GM21737 (cell line): Measurements from ENCODE around the gene BUB3.
"Not testable (repeated sequence)": the region's sequence is repeated elsewhere in the genome, so short reads cannot be mapped to it uniquely, and the experiment has no call there.

ENCODE experiments used
- ATAC-seq: cut with Tn5 transposase; IDR thresholded peaks from one replicate; pipeline ENCODE4 v1.9.1; 2021; ENCODE audit warnings: mild to moderate bottlenecking, moderate library complexity; ENCODE audit not compliant: unreplicated experiment

Gene BUB3

DNA sequence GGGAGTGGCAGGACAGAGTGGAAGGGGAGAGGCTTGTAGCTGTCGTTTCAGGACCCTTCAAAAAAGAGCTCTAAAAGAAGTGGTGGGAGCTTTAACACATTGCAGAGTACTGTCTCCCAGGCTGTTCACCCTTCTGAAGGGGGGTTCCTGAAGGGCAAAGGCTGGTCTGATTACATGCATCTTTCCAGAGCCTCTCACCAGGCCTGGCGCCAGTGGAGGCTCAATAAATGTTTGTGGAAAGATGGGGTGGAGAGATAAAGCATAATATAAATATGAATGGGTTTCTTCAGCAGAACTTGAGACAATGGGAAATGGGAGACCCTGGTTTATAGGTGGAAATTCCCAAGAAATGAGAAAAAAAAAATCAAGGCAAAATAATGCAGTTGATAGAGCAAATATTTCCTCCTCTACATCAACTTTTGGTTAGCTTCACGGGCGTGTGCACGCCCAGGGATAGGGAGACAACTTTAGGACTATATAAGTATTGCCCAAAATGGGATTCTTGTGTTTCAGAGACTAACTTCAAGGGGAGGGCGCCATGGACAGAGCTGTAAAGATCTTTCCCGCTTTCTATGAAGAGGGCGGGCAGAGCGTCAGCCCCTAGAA, 613 bp upstream of the BUB3 start:
- ATAC-seq: no peak

DNA sequence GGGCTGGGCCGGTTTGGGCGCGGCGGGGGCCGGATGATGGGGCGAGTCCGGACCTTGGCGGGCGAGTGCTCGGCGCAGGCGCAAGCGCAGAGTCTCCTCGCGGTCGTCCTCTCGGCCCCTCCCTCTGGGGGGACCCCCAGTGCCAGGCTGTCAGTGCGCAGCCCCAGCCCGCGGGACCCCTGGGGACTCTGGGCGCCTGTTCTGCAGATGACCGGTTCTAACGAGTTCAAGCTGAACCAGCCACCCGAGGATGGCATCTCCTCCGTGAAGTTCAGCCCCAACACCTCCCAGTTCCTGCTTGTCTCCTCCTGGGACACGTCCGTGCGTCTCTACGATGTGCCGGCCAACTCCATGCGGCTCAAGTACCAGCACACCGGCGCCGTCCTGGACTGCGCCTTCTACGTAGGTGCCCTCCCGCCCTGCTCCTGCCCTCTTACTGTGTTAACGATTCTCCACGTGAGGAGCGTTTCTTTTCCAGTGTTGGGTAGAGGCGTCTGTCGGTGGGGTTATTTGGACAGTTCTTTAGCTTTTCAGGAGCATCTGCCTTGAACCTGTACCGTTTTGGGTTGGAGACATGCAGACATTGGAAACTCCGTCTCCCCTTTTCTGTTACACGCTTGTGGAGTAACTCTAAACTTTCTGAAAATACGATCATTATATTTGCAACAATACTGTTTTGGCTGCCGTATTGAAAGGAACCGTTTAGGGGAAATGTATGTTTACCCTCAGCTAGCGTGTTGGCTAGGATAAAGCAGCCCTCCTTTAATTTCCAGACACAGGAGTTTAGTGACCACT, 706 bp downstream of the BUB3 start:
- peak; percentile 53 for ATAC-seq

- ATAC-seq: no peak
These were observed 1.9 kb downstream of the BUB3 start for GRCh38 chr10:123156078-123156477.

- ATAC-seq: no peak
These were observed 3.0 kb downstream of the BUB3 start for GRCh38 chr10:123157210-123157609.

DNA sequence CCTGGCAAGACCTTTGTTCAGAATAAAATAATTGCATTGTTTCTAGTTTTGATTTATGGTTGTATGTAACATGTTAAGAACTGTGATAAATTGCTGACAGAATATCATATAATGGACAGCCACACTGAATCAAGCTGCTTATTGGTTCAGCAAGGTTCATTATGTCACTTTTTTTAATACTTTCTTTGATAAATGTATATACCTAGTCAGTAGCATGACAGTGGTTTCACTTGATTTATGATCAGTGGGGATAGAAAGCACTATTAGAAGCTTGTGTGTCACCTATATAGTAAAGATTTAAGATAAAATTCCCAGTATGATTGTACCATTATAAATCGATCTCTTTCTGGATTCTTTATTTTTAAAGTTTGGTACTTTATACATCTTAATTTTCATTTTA, 4.5 kb downstream of the BUB3 start:
- no peak for ATAC-seq

DNA sequence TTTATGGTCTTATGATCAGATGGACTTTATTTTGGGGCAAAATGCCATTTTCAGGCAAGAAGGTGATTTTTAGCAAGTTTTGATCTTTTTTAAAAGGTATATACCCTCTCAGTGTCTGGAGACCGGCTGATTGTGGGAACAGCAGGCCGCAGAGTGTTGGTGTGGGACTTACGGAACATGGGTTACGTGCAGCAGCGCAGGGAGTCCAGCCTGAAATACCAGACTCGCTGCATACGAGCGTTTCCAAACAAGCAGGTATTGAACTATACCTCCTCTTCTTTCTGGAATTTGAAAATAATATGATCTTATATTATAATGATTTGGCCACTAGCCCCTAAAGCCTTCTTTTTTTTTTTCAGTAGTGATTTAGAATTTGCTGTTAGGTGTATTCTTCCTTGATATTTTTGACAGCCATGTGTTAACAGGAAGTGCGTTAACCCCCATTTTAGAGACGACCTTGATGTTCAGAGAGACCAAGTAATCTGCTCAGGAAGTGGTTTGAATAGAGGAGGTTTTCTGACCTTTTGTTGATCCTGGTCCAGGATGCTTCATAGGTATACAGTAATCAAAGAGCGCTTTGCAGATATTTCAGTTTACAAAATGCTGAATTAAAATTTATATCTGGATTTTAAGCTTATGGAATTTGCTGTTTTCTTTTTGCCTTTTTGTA, 6.2 kb downstream of the BUB3 start:
- no peak for ATAC-seq

DNA sequence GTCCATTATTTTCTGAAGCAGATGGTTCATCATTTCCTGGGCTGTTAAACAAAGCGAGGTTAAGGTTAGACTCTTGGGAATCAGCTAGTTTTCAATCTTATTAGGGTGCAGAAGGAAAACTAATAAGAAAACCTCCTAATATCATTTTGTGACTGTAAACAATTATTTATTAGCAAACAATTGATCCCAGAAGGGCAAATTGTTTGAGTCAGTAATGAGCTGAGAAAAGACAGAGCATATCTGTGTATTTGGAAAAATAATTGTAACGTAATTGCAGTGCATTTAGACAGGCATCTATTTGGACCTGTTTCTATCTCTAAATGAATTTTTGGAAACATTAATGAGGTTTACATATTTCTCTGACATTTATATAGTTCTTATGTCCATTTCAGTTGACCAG, 10.1 kb downstream of the BUB3 start:
- no peak for ATAC-seq

DNA sequence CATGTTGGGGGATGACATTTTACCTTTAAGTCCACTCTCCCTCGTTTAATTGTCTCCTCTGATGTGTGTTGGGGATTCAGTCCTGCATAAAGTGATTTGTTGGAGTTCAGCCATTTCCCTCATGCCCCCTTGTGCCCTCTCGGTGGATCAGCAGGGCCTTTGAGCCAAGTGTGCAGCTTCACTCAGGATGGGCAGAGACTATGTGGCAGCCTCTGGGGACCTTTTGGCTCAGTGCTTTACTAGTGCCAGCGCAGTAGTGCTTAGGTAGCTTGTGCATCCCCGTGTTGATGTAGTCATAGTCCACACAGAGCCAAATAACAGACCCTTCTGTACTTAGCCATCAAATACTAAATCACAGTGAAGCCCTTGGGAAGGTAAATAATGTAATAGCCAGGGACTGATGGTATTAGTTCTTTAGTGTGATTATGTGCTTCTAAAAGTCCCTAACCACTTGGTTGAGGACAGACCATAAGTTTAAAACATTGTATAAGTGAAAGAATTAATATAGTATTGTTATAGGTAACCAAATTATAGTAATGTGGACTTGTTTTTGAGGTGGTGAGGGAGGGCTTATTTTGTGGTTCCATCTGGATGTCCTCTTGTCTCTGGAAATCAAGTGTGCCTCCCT, 11.4 kb downstream of the BUB3 start:
- ATAC-seq: no peak

GRCh38 chr10:123166618-123167017, 12.4 kb downstream of the BUB3 start:
- ATAC-seq: no peak

- ATAC-seq: no peak
These were observed 16.8 kb downstream of the BUB3 start for GRCh38 chr10:123170961-123171360.

- not testable (repeated sequence) for ATAC-seq
These were observed 17.4 kb downstream of the BUB3 start for GRCh38 chr10:123171616-123172015.

DNA sequence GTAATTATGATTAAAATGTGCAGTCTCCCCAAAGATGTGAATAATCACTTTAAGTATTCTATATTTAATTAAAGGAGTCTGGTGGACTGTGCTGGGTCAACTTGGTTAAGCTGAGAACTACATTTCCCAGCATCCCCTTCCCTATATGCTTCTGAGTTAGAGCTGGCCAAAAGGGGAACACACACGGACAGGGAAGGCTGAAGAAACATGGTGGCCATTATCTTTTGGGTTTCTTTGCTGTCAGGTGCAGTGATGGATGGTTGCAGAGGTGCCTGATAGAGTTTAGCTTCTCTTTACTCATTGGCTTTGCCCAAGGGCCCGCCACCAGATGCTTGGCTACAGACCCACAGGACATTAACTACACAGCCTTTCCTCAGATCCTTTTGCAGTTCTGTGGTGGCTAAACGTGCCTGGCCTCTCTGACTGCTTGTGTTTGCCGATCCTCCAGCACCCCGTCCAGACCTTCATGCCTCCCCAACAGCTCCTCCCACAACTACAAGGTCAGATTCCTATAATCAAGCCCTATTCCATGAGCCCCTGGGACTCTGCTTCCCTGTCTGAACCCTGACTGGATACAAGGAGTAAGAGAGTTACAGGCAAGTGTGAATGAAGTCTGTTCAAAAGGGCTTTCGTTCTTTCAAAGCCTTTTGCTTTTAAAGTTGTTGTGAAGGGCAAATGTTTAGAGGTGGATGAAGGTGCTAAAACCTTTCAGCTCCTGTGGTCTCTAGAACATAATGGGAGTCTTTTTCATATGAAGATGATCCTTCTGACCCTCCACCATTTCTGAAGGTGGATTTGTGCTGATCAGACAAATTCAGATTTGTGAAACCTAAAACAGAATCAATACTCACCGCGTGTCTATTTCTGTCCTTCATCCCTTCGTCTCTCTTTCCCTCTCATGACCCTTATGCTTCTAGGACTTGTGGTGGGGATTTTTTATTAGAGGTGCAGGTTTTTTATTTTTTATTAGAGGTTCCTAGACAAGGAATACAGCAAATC, 21.5 kb downstream of the BUB3 start:
- ATAC-seq: no peak

DNA sequence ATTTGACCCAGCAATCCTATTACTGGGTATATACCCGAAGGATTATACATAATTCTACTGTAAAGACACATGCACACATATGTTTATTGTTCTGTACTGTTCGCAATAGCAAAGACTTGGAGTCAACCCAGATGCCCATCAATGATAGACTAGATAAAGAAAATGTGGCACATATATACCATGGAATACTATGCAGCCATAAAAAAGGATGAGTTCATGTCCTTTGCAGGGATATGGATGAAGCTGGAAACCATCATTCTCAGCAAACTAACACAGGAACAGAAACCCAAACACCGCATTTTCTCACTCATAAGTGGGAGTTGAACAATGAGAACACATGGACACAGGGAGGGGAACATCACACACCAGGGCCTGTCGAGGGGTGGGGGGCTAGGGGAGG, 24.2 kb downstream of the BUB3 start:
- not testable (repeated sequence) for ATAC-seq

GRCh38 chr10:123180101-123181090, 26.2 kb downstream of the BUB3 start:
- no peak for ATAC-seq

DNA sequence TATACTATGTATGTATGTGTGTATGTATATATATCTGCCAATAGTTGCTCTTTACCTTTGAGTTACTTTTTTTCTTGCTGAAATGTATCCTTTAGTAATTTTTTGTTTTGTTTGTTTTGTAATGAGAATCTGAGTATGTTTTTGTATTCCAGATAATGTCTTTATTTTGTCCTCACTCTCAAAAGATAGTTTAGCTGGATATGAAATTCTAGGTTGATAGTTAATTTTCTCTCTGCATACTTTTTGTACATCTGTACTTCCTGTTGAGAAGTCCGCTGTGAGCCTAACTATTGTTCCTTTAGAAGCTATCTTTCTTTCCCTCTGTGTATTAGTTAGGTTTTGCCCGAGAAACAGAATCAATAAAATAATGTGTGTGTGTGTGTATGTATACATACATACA, 29.5 kb downstream of the BUB3 start:
- no peak for ATAC-seq

DNA sequence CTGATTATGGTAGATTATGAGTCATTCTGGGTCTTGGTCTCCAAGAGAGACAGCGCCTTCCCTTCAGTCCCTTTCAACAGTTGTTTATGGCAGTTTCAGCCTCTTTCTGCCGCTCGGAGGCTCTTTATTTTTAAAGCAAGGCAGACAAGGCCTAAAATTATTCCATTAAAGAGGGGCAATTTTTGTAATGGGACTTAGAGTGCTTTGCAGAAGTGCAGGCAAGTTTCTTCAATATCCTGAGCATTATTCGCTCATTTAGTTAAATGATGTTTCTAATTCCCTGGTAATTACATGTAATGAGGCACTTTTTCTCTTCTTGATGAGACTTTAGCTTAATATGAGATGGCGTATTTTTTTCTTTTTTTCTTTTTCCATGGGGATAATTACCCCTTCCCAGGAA, 33.6 kb downstream of the BUB3 start:
- ATAC-seq: no peak

- ATAC-seq: no peak
These were observed 37.7 kb downstream of the BUB3 start for GRCh38 chr10:123191886-123192285.

GRCh38 chr10:123194056-123194455, 39.9 kb downstream of the BUB3 start:
- no peak for ATAC-seq

DNA sequence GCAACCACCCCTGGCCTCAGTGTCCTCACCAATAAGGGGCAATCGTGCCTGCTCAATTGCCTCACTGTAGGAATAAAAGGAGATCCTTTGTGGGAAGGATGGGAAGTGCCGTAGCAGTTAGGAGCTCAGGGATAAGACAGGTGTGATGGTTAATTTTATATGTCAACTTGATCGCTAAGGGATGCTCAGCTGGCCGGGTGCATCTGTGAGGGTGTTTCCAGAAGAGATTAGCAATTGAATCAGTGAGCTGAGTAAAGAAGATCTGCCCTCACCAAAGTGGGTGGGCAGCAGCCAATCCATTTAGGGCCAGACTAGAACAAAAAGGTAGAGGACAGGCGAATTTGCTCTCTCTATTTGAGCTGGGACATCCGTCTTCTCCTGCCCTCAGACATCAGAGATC, 46.3 kb downstream of the BUB3 start:
- no peak for ATAC-seq
